OCI-LY7 (cell line): ENCODE results near the gene NSRP1. TPM values are rescaled to one million over a fixed set of nuclear protein-coding genes. Genes with fewer than 3 reads are reported as not detected.

Experiments used
- BruUV-seq: library from RNA; stranded (reverse); fragments of 400-500 nt; replicated peaks from 2 replicates; lab custom pipeline; 2021; lab: Mats Ljungman, UMichigan
- CTCF ChIA-PET: fragments of 300-600 bp; sonication (Branson Sonifier 250); formaldehyde crosslinking; loops from one replicate; lab custom pipeline; 2022; ENCODE audit warnings: antibody characterized with exemption; ENCODE audit not compliant: unreplicated experiment; lab: Charles Lee
- POLR2A ChIA-PET: fragments of 300-600 bp; sonication (Branson Sonifier 250); formaldehyde crosslinking; loops from one replicate; lab custom pipeline; 2022; ENCODE audit warnings: antibody characterized with exemption; lab: Charles Lee
- DNase-seq: peaks from one replicate; pipeline ENCODE4 v3.0.0-alpha.2; 2015; ENCODE audit warnings: low spot score
- H2AFZ ChIP-seq: fragments of 200-600 bp; sonication (generic), shearing (Covaris generic); 2 replicates; pipeline ENCODE4 v1.6.1; 2014; ENCODE audit warnings: mild to moderate bottlenecking, antibody characterized with exemption, low read length, moderate library complexity
- H3K27ac ChIP-seq: fragments of 200-600 bp; sonication (generic); 2 replicates; pipeline ENCODE4 v1.5.1; 2014; ENCODE audit warnings: mixed run types, low read depth, mild to moderate bottlenecking, moderate library complexity, low read length, inconsistent platforms; ENCODE audit not compliant: poor library complexity, severe bottlenecking
- H3K36me3 ChIP-seq: fragments of 200-600 bp; sonication (generic); 2 replicates; pipeline ENCODE4 v1.6.1; 2014; ENCODE audit warnings: mild to moderate bottlenecking, antibody characterized with exemption, low read length, moderate library complexity, mixed read lengths; ENCODE audit not compliant: insufficient read depth
- H3K4me1 ChIP-seq: fragments of 200-600 bp; sonication (generic); 2 replicates; pipeline ENCODE4 v1.5.1; 2014; ENCODE audit warnings: mild to moderate bottlenecking, low read length; ENCODE audit not compliant: insufficient read depth, poor library complexity, severe bottlenecking
- H3K4me2 ChIP-seq: fragments of 200-600 bp; sonication (generic); 2 replicates; pipeline ENCODE4 v1.6.1; 2014; ENCODE audit warnings: mild to moderate bottlenecking, low read length
- H3K4me3 ChIP-seq: fragments of 200-600 bp; sonication (generic); 2 replicates; pipeline ENCODE4 v1.5.1; 2014; ENCODE audit warnings: mild to moderate bottlenecking, low read depth, low read length; ENCODE audit not compliant: poor library complexity, severe bottlenecking
- H3K79me2 ChIP-seq: fragments of 200-600 bp; sonication (generic); 2 replicates; pipeline ENCODE4 v1.6.1; 2016; ENCODE audit warnings: low read depth, mild to moderate bottlenecking, low read length, moderate library complexity, mixed read lengths; ENCODE audit not compliant: insufficient read depth
- H3K9me2 ChIP-seq: fragments of 200-600 bp; sonication (generic); 2 replicates; pipeline ENCODE4 v1.6.1; 2016; ENCODE audit warnings: mild to moderate bottlenecking, low read length, mixed read lengths; ENCODE audit not compliant: insufficient read depth
- H3K9me3 ChIP-seq: fragments of 200-600 bp; sonication (generic); 2 replicates; pipeline ENCODE4 v1.6.1; 2014; ENCODE audit warnings: mild to moderate bottlenecking, mixed run types, low read length, mixed read lengths
- H4K20me1 ChIP-seq: fragments of 200-600 bp; sonication (generic); 2 replicates; pipeline ENCODE4 v1.6.1; 2014; ENCODE audit warnings: mild to moderate bottlenecking, antibody characterized with exemption, low read length, moderate library complexity, mixed read lengths; ENCODE audit not compliant: insufficient read depth
- EZH2phosphoT487 ChIP-seq: fragments of 200-600 bp; sonication (generic); IDR thresholded peaks from 2 replicates; pipeline ENCODE4 v1.6.1; 2018; ENCODE audit warnings: low read depth, borderline replicate concordance, mild to moderate bottlenecking, mixed run types, antibody characterized with exemption, low read length, moderate library complexity, mixed read lengths
- intact Hi-C: fragments of 100-400 bp; cut with micrococcal nuclease; formaldehyde crosslinking; loops from one replicate; pipeline ENCODE4 v1.10.0; 2022; ENCODE audit not compliant: unreplicated experiment
- microRNA-seq: library from miRNA; unstranded; fragments of <30 nt; microRNA quantifications from one replicate; pipeline ENCODE4 v1.2.0, GENCODE V29; 2022; ENCODE audit warnings: borderline replicate concordance
- small RNA-seq: library from RNA; depleted of rRNA; stranded (forward); fragments of <200 nt; gene quantifications from one replicate; pipeline ENCODE3, GENCODE V24; 2014
- total RNA-seq, 2 experiments: library from RNA; depleted of rRNA in 1 of 2; stranded (reverse); fragments of >200 nt in 1 of 2; shearing (Covaris generic) in 1 of 2; gene quantifications; 2 replicates each; pipeline ENCODE4 v1.2.3, GENCODE V29; 2014 to 2022
- TF ChIP-seq, protein P1 (sequence below): fragments of 200-600 bp; sonication (generic); conservative IDR thresholded peaks from 2 replicates; pipeline ENCODE4 v1.5.1; 2014; ENCODE audit warnings: mild to moderate bottlenecking, antibody characterized with exemption, low read length, moderate library complexity, mixed read lengths

The NSRP1 gene
- total RNA-seq, 2 experiments from 2014 or later: 18.6 to 44.1 TPM

DNA sequence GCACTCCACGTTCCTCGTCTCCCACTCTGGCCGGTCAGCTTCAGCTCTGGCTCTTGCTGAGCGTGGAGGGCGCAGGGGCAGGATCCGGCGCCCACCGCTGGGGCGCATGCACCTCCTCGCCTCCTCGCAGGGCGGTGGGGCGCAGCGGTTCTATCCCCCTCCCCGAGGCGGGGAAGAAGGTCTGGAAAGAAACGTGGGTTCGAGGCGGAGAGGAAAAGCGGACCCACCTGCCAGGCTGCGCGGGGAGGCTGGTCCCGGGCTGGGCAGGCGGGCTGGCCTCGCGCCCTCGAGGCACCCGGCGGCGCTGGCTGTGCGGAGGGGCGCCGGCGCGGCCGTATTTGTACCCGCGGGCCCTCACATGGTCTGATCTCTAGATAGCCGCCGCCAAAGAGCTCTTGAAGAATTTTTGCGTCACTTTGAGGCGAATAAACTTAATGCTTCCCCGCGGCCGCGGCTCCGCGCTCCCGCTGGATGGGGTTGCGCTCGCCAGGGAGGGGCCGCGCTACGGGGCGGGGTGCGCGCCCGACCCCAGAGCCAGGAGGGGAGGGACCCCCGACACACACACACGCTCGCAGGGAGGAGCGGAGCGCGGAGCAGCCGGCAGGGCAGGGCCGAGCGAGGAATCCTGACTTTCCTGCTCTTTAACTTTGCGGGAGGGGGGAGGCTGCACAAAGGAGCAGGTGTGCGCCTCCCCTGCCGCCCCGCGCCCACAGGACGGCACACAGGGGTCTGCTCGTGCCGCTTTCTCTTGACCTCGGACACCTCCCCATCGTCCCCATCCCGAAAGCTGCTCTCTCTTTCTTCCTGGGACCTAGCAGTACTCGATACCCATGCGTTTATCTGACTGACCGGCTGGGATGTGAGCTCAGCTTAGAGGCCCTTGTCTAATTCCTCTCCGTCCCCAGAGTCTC, 119.0 kb downstream of the NSRP1 start, which contains the start of gene SLC6A4:
Gene SLC6A4 (minus strand): TSS at position 312 of the 911 bp plus-strand sequence. CDS start 13,739 bp downstream, outside the sequence.
- Histone ChIP-seq H2AFZ (no peak within 1 kb of the TSS), H4K20me1 (no peaks in the 10 kb centered on the region), H3K36me3 (no peaks in the 10 kb centered on the region), H3K27ac (no peak within 1 kb of the TSS), H3K4me2 (no peak within 1 kb of the TSS), H3K4me3 (no peak within 1 kb of the TSS), H3K9me3 (no peaks in the 10 kb centered on the region), H3K4me1 (no peaks in the 10 kb centered on the region), H3K79me2 (no peaks in the 10 kb centered on the region), H3K9me2 (no peaks in the 10 kb centered on the region)
- ChIA-PET CTCF (interaction anchor here (0.6 kb wide), 1 partner anchor 604 kb away, joined by 4 read pairs; no protein-coding TSS in a partner anchor), POLR2A (interaction anchor here (1.2 kb wide), 1 partner anchor 11 kb away, joined by 3 read pairs; no protein-coding TSS in a partner anchor)
- intact Hi-C loops: loop anchor here (10.0 kb wide), 1 partner anchor 131 kb away; no protein-coding TSS in a partner anchor
- no TSS peak for BruUV-seq
- no peak for DNase-seq
- no peak for TF ChIP-seq EZH2phosphoT487
- TF ChIP-seq, protein P1, sequence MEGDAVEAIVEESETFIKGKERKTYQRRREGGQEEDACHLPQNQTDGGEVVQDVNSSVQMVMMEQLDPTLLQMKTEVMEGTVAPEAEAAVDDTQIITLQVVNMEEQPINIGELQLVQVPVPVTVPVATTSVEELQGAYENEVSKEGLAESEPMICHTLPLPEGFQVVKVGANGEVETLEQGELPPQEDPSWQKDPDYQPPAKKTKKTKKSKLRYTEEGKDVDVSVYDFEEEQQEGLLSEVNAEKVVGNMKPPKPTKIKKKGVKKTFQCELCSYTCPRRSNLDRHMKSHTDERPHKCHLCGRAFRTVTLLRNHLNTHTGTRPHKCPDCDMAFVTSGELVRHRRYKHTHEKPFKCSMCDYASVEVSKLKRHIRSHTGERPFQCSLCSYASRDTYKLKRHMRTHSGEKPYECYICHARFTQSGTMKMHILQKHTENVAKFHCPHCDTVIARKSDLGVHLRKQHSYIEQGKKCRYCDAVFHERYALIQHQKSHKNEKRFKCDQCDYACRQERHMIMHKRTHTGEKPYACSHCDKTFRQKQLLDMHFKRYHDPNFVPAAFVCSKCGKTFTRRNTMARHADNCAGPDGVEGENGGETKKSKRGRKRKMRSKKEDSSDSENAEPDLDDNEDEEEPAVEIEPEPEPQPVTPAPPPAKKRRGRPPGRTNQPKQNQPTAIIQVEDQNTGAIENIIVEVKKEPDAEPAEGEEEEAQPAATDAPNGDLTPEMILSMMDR: no peak

Small RNA genes lying within 50 kb of the gene (microRNA-seq; reads per million reads assigned to microRNA genes)
- not detected for gene MIR423

Small RNA genes lying within 50 kb of the gene (small RNA-seq; reads per million reads assigned to genes)
- gene AC104984.5: not detected

Other genes starting within 250 kb of the NSRP1 start
- gene SSH2, start 186.6 kb upstream of the NSRP1 start, total RNA-seq (2014; rRNA removed; shearing (Covaris generic)): 22.0 and 39.4 TPM in 2 replicates
- 73.9 and 78.6 TPM in 2 replicates for gene SSH2, start 186.6 kb upstream of the NSRP1 start, total RNA-seq (2022)
- gene EFCAB5, start 175.2 kb upstream of the NSRP1 start, total RNA-seq (2014; rRNA removed; shearing (Covaris generic)): 2.2 and 5.2 TPM in 2 replicates
- gene EFCAB5, start 175.2 kb upstream of the NSRP1 start, total RNA-seq (2022): 1.5 and 1.9 TPM in 2 replicates
- gene SLC6A4, start 118.9 kb downstream of the NSRP1 start, total RNA-seq (2014; rRNA removed; shearing (Covaris generic)): 0.09 and 0.10 TPM in 2 replicates
- not detected in 2 replicates for gene SLC6A4, start 118.9 kb downstream of the NSRP1 start, total RNA-seq (2022)
- 33.8 and 35.0 TPM in 2 replicates for gene BLMH, start 175.1 kb downstream of the NSRP1 start, total RNA-seq (2014; rRNA removed; shearing (Covaris generic))
- 65.7 and 72.7 TPM in 2 replicates for gene BLMH, start 175.1 kb downstream of the NSRP1 start, total RNA-seq (2022)
- not detected in 2 replicates for gene TMIGD1, start 217.2 kb downstream of the NSRP1 start, total RNA-seq (2014; rRNA removed; shearing (Covaris generic))
- gene TMIGD1, start 217.2 kb downstream of the NSRP1 start, total RNA-seq (2022): not detected in 2 replicates